ENCODE measurements around the gene GFRA1. TPM values are rescaled to one million over a fixed set of nuclear protein-coding genes. Genes with fewer than 3 reads are reported as not detected.
A peak's percentile ranks its signal among the peaks of the same experiment; 100 is the strongest.

GFRA1 gene
- total RNA-seq, 2 donors from 2014 or later = 1.6 to 3.1 TPM

- Histone ChIP-seq H3K9ac (ENCODE audit: extremely low read depth, low read length, poor library complexity, severe bottlenecking) (no peak overlapping the region), H3K36me3 (ENCODE audit: control insufficient read depth, insufficient read depth, low read length) (no peaks in the 10 kb centered on the region), H3K9me3 (ENCODE audit: control insufficient read depth, low read length) (no peaks in the 10 kb centered on the region), H3K27ac (ENCODE audit: low read depth, low read length) (no peak overlapping the region), H3K4me3 (ENCODE audit: low read length) (no peak overlapping the region), H3K4me1 (ENCODE audit: control insufficient read depth, insufficient read depth, low read length) (no peaks in the 10 kb centered on the region), H3K27me3 (ENCODE audit: control insufficient read depth, insufficient read depth, low read length, poor library complexity, severe bottlenecking) (peaks cover under 1% of the 10 kb centered on the region)
- Mint-ChIP-seq H3K27ac (no peak overlapping the region), H3K4me1 (no peaks in the 10 kb centered on the region), H3K36me3 (ENCODE audit: low read depth) (no peaks in the 10 kb centered on the region), H3K27me3 (ENCODE audit: insufficient read depth) (peaks cover 3% of the 10 kb centered on the region), H3K4me3 (no peak overlapping the region), H3K9me3 (no peaks in the 10 kb centered on the region)
- no peak for DNase-seq
- no peak for TF ChIP-seq CTCF (conservative IDR thresholded peaks at IDR 0.05)
- WGBS, 2 experiments (ENCODE audit: insufficient coverage in 1 of 2, insufficient read length in 1 of 2) = 88 to 92% methylated on average over 3 to 5 of the region's 5 CpGs
These were observed 15.2 kb downstream of the GFRA1 start for GRCh38 chr10:116257785-116258184.

- Mint-ChIP-seq H3K27me3 (ENCODE audit: insufficient read depth) (peaks cover 3% of the 10 kb centered on the region), H3K27ac (no peak overlapping the region), H3K4me1 (no peaks in the 10 kb centered on the region), H3K36me3 (ENCODE audit: low read depth) (no peaks in the 10 kb centered on the region), H3K4me3 (no peak overlapping the region), H3K9me3 (no peaks in the 10 kb centered on the region)
- H3K27me3 ChIP-seq (ENCODE audit: control insufficient read depth, insufficient read depth, low read length, poor library complexity, severe bottlenecking) = no peaks in the 10 kb centered on the region
- H3K27ac ChIP-seq (ENCODE audit: low read depth, low read length) = no peak overlapping the region
- no peak overlapping the region for H3K4me3 ChIP-seq (ENCODE audit: low read length)
- no peak for DNase-seq
- peak; percentile 11 for TF ChIP-seq CTCF (conservative IDR thresholded peaks at IDR 0.05)
- WGBS, 2 experiments (ENCODE audit: insufficient coverage in 1 of 2, insufficient read length in 1 of 2) = 83 to 86% methylated on average over 2 to 5 of the region's 5 CpGs
- H3K36me3 ChIP-seq (ENCODE audit: control insufficient read depth, insufficient read depth, low read length) = no peaks in the 10 kb centered on the region
- no peak overlapping the region for H3K9ac ChIP-seq (ENCODE audit: extremely low read depth, low read length, poor library complexity, severe bottlenecking)
- H3K9me3 ChIP-seq (ENCODE audit: control insufficient read depth, low read length) = no peaks in the 10 kb centered on the region
- H3K4me1 ChIP-seq (ENCODE audit: control insufficient read depth, insufficient read depth, low read length) = no peaks in the 10 kb centered on the region
These were observed 16.2 kb downstream of the GFRA1 start for GRCh38 chr10:116256752-116257259.

- WGBS, 2 experiments (ENCODE audit: insufficient coverage in 1 of 2, insufficient read length in 1 of 2) = 78 to 83% methylated on average over 4 to 12 of the region's 12 CpGs
- H3K4me1 Mint-ChIP-seq = no peaks in the 10 kb centered on the region
- no peak for TF ChIP-seq CTCF (conservative IDR thresholded peaks at IDR 0.05)
These were observed 16.9 kb downstream of the GFRA1 start for GRCh38 chr10:116255886-116256751.

More at GRCh38 chr10:116255886-116256751, 16.9 kb downstream of the GFRA1 start:
- DNase-seq = no peak
- Histone ChIP-seq H3K9ac (ENCODE audit: extremely low read depth, low read length, poor library complexity, severe bottlenecking) (no peak overlapping the region), H3K4me3 (ENCODE audit: low read length) (no peak overlapping the region), H3K36me3 (ENCODE audit: control insufficient read depth, insufficient read depth, low read length) (no peaks in the 10 kb centered on the region), H3K27ac (ENCODE audit: low read depth, low read length) (no peak overlapping the region), H3K4me1 (ENCODE audit: control insufficient read depth, insufficient read depth, low read length) (no peaks in the 10 kb centered on the region), H3K27me3 (ENCODE audit: control insufficient read depth, insufficient read depth, low read length, poor library complexity, severe bottlenecking) (no peaks in the 10 kb centered on the region), H3K9me3 (ENCODE audit: control insufficient read depth, low read length) (no peaks in the 10 kb centered on the region)
- Mint-ChIP-seq H3K4me3 (no peak overlapping the region), H3K9me3 (no peaks in the 10 kb centered on the region), H3K27me3 (ENCODE audit: insufficient read depth) (peaks cover 2% of the 10 kb centered on the region), H3K27ac (no peak overlapping the region), H3K36me3 (ENCODE audit: low read depth) (no peaks in the 10 kb centered on the region)
